AG10803 (cell line): ENCODE data around the gene IL18BP.

Experiments used
- DNase-seq: peaks from one replicate; pipeline ENCODE4 v3.0.0; 2010; ENCODE audit warnings: low read depth
- H3K4me3 ChIP-seq: 2 replicates; pipeline ENCODE4 v1.5.1; 2011; ENCODE audit warnings: mild to moderate bottlenecking, low read length, control low read depth
- TF ChIP-seq, protein P1 (sequence below): conservative IDR thresholded peaks from 2 replicates; pipeline ENCODE4 v1.5.1; 2011; ENCODE audit warnings: mild to moderate bottlenecking, low read length, control low read depth, inconsistent platforms

IL18BP gene

DNA sequence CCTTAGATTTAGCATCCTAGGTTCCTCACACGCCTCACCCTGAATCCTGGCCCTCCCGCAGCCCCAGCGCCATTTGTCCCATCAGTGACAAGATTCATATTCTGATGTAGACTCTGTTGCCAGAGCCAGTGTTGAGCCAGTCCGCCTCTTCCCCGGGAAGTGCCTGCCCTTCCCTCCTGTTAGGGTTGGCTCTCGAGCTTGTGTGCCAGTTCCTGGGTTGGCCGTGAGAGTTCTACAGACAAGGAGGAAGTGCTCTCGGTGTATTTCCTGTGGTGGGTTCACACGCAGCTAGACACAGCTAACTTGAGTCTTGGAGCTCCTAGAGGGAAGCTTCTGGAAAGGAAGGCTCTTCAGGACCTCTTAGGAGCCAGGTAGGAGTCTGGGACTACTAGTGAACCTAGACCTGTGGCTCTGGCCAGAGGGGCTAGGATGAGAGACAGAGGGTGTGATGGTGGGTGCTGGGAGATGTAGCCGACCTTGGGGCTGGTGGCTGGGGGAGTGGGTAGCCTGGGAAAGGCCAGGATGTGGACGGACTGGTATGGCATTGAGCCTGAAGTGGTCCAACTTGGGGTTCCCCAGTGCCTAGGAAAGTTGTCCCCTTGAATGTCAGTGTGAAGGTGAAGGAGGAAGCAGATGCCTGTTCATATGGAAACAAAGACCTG lies at the start of gene IL18BP:
IL18BP (plus strand) TSS at position 261 of the 662 bp plus-strand sequence. CDS start 1,076 bp downstream, outside the sequence.
- H3K4me3 ChIP-seq, result peak within 1 kb of the TSS; percentile 42
- TF ChIP-seq, protein P1, sequence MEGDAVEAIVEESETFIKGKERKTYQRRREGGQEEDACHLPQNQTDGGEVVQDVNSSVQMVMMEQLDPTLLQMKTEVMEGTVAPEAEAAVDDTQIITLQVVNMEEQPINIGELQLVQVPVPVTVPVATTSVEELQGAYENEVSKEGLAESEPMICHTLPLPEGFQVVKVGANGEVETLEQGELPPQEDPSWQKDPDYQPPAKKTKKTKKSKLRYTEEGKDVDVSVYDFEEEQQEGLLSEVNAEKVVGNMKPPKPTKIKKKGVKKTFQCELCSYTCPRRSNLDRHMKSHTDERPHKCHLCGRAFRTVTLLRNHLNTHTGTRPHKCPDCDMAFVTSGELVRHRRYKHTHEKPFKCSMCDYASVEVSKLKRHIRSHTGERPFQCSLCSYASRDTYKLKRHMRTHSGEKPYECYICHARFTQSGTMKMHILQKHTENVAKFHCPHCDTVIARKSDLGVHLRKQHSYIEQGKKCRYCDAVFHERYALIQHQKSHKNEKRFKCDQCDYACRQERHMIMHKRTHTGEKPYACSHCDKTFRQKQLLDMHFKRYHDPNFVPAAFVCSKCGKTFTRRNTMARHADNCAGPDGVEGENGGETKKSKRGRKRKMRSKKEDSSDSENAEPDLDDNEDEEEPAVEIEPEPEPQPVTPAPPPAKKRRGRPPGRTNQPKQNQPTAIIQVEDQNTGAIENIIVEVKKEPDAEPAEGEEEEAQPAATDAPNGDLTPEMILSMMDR, result no peak
- DNase-seq, result no peak

DNA sequence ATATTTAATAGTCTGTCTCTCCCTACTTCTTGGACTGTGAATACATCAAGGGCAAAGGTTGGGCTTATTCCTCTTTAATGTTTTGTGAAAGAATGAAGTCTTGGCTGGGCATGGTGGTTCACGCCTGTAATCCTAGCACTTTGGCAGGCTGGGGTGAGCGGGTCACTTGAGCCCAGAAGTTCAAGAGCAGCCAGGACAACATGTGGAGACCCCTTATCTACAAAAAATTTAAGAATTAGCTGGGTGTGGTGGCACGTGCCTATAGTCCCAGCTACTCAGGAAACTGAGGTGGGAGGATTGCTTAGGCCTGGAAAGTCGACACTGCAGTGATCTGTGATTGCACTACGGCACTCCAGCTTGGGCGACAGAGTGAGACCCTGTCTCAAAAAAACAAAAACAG lies 49.7 kb upstream of the IL18BP start:
- no peak for DNase-seq
- TF ChIP-seq, protein P1, result no peak
- no peak overlapping the region for H3K4me3 ChIP-seq

DNA sequence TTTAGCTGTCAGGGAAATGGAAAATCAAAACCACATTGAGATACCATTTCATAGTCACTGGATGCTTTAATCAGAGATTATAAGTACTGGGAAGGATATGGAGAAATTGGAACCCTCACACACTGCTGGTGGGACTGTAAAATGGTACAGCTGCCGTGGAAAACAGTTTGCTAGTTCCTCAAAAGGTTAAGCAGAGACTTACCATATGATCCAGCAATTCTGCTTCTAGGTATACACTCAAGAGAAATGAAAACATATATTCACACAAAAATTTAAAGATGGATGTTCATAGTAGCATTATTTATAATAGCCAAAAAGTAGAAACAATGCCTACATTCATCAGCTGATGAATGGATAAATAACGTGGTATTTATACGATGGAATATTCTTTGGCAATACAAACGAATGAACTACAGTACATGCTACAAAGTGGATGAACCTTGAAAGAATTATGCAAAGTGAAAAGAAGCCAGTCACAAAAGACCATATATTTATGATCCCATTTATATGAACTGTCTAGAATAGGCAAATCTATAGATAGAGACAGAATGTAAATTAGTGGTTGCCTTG lies 46.9 kb upstream of the IL18BP start:
- H3K4me3 ChIP-seq, result no peak overlapping the region
- DNase-seq, result no peak
- TF ChIP-seq, protein P1, result no peak

DNA sequence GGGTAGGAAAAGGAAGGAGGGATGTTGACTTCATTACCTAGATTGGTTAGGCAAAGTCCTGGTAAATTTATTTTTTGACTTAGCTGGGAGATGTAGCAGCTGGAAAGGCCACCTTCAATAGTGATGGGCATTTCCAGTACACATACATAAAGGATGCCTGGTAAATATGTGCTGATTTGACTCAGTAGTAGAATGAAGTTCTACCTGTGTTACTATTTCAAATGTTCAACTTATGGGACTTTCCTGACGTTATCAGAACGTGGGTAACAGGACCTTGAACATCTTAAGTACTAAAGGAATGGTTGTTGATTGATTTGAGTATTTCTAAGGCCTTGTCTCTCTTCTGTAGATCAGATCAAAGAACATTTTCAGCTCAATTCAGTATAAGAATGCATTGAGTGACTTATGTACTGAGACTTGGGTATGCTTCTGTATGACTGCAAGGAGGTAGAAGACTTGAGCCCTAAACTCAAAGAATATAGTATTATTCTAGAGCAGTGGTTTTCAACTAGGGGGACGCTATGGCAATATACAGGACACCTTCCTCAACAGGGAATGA lies 42.7 kb upstream of the IL18BP start:
- no peak for DNase-seq
- no peak overlapping the region for H3K4me3 ChIP-seq
- TF ChIP-seq, protein P1, result no peak

DNA sequence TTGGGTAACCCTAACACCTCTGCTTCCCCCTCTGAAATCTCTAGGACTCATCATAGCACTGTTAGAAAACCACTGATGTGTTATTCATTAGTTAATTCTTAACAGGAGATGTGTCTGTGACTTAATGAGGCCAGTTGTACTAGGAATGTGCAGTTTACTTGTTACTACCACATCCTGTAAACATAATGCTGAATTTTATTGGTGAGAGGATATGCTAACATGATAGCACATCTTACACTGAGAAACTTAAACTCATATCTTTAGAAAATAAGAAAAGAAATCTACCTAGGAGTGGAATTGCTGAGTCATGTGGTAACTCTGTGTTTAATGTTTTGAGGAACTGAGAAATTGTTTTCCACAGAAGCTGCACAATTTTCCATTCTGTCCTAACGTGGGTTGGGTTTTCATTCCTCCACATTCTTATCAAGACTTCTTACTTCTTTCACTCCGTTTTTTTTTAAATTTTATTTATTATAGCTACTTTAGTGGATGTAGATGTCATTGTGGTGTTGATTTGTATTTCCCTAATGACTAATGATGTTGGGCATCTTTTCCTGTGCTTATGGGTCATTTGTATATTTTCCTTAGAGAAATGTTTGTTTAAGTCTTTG lies 36.2 kb upstream of the IL18BP start:
- H3K4me3 ChIP-seq, result no peak overlapping the region
- peak; percentile 31 for DNase-seq

DNA sequence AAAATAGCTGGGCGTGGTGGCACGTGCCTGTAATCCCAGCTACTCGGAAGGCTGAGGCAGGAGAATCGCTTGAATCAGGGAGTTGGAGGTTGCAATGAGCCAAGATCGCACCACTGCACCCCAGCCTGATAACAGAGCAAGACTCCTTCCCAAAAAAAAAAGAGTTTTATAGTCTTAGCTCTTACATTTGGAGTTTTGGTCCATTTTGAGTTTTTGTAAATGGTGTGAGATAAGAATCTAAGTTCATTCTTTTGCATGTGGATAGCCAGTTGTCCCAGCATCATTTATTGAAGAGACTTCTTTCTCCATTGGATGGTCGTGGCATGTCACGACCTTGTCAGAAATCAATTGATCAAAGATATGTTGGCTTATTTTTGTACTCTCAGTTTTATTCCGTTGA lies 35.2 kb upstream of the IL18BP start:
- no peak overlapping the region for H3K4me3 ChIP-seq
- no peak for DNase-seq
- TF ChIP-seq, protein P1, result no peak

More for the DNA sequence above, 36.2 kb upstream of the IL18BP start:
- TF ChIP-seq, protein P1, result no peak
